Kidney capillary endothelial cell (primary cell): ENCODE results near the gene RNF115.
"Not testable (repeated sequence)": the region's sequence is repeated elsewhere in the genome, so short reads cannot be mapped to it uniquely, and the experiment has no call there.

Experiments used
- DNase-seq: peaks from one replicate; pipeline ENCODE4 v3.0.0-alpha.2; 2018; ENCODE audit warnings: low spot score

RNF115 gene

GRCh38 chr1:145730467-145730866, 93.4 kb downstream of the RNF115 start:
- no peak for DNase-seq

GRCh38 chr1:145729666-145730436, 94.0 kb downstream of the RNF115 start:
- DNase-seq, result no peak

GRCh38 chr1:145729196-145729595, 94.7 kb downstream of the RNF115 start:
- DNase-seq, result no peak

GRCh38 chr1:145726193-145726592, 97.7 kb downstream of the RNF115 start:
- DNase-seq, result not testable (repeated sequence)

GRCh38 chr1:145720878-145721671, 102.8 kb downstream of the RNF115 start:
- DNase-seq, result peak; percentile 48

- peak; percentile 57 for DNase-seq
These were observed 103.4 kb downstream of the RNF115 start for GRCh38 chr1:145720556-145720877.

- no peak for DNase-seq
These were observed 104.4 kb downstream of the RNF115 start, which contains the start of gene CD160 for GRCh38 chr1:145719230-145720079. TSS of gene CD160 (plus strand) at chr1:145719499. CDS start at chr1:145728328, 8,829 bp downstream.

- DNase-seq, result not testable (repeated sequence)
These were observed 105.4 kb downstream of the RNF115 start for GRCh38 chr1:145718465-145718864.

- no peak for DNase-seq
These were observed 106.1 kb downstream of the RNF115 start for GRCh38 chr1:145717833-145718232.

GRCh38 chr1:145716641-145717345, 107.1 kb downstream of the RNF115 start:
- DNase-seq, result no peak

GRCh38 chr1:145714524-145715111, 109.3 kb downstream of the RNF115 start:
- DNase-seq, result no peak

GRCh38 chr1:145711213-145711651, 112.7 kb downstream of the RNF115 start:
- DNase-seq, result no peak

- no peak for DNase-seq
These were observed 113.4 kb downstream of the RNF115 start for GRCh38 chr1:145710291-145711027.

GRCh38 chr1:145708063-145708462, 115.8 kb downstream of the RNF115 start:
- no peak for DNase-seq

- DNase-seq, result no peak
These were observed 116.6 kb downstream of the RNF115 start, which contains the start of gene PDZK1 for GRCh38 chr1:145707183-145707867. TSS of gene PDZK1 (minus strand) at chr1:145707368. CDS start at chr1:145688021, 19,347 bp downstream.

- no peak for DNase-seq
These were observed 117.7 kb downstream of the RNF115 start for GRCh38 chr1:145706086-145706664.

- DNase-seq, result no peak
These were observed 118.3 kb downstream of the RNF115 start for GRCh38 chr1:145705622-145706021.

GRCh38 chr1:145702826-145703225, 121.1 kb downstream of the RNF115 start:
- no peak for DNase-seq

- DNase-seq, result no peak
These were observed 121.8 kb downstream of the RNF115 start for GRCh38 chr1:145702052-145702451.
